Spleen (tissue), 11 donors: ENCODE data around the gene MAP3K14. TPM values are rescaled to one million over a fixed set of nuclear protein-coding genes. Genes with fewer than 3 reads are reported as not detected.

Source experiments
- DNase-seq: peaks from one replicate; pipeline ENCODE4 v3.0.0-alpha.2; 2020
- H3K27ac ChIP-seq, 8 donors: fragments of 200-600 bp; sonication (generic) in 7 of 8; 1 replicate in 4 of 8; 2 replicates in 4 of 8; pipeline versions ENCODE4 v1.5.0 to v1.8.0; 2016 to 2021; ENCODE audit warnings: inconsistent platforms in 4 of 8, mild to moderate bottlenecking in 4 of 8, moderate library complexity in 1 of 8
- H3K27me3 ChIP-seq, 7 donors: fragments of 200-600 bp; sonication (generic) in 6 of 7; replicated peaks in 1 of 7; 1 replicate in 4 of 7; 2 replicates in 3 of 7; pipeline versions ENCODE4 v1.5.0 to v1.8.0; 2016 to 2021; ENCODE audit warnings: inconsistent platforms in 3 of 7, mild to moderate bottlenecking in 1 of 7
- H3K36me3 ChIP-seq, 6 donors: fragments of 200-600 bp; sonication (generic) in 5 of 6; 1 replicate in 4 of 6; 2 replicates in 2 of 6; pipeline versions ENCODE4 v1.5.0 to v1.8.0; 2016 to 2021; ENCODE audit warnings: inconsistent platforms in 2 of 6
- H3K4me1 ChIP-seq, 6 donors: fragments of 200-600 bp; sonication (generic) in 5 of 6; 1 replicate in 3 of 6; 2 replicates in 3 of 6; pipeline versions ENCODE4 v1.5.0 to v1.8.0; 2016 to 2021; ENCODE audit warnings: inconsistent platforms in 3 of 6
- H3K4me3 ChIP-seq, 8 donors: fragments of 200-600 bp; sonication (generic) in 7 of 8; 1 replicate in 4 of 8; 2 replicates in 4 of 8; pipeline versions ENCODE4 v1.5.0 to v1.8.0; 2016 to 2021; ENCODE audit warnings: inconsistent platforms in 4 of 8, mild to moderate bottlenecking in 4 of 8, moderate library complexity in 2 of 8
- H3K9me3 ChIP-seq, 8 donors: fragments of 200-600 bp; sonication (generic) in 7 of 8; 1 replicate in 4 of 8; 2 replicates in 4 of 8; pipeline versions ENCODE4 v1.5.0 to v1.8.0; 2016 to 2021; ENCODE audit warnings: inconsistent platforms in 4 of 8
- CTCF ChIP-seq, 11 experiments: fragments of 200-600 bp in 7 of 11; fragments of 450-650 bp in 4 of 11; sonication (generic) in 4 of 11; IDR thresholded peaks in 8 of 11; conservative IDR thresholded peaks in 3 of 11; 1 replicate in 7 of 11; 2 replicates in 4 of 11; pipeline versions ENCODE4 v1.4.0 to v1.8.0; 2016 to 2021; ENCODE audit warnings: antibody characterized with exemption in 11 of 11, inconsistent platforms in 4 of 11, mild to moderate bottlenecking in 1 of 11
- POLR2A ChIP-seq, 3 donors: fragments of 450-650 bp; IDR thresholded peaks; one replicate each; pipeline ENCODE4 v1.5.1; 2017; ENCODE audit warnings: antibody characterized with exemption in 3 of 3, mild to moderate bottlenecking in 1 of 3
- POLR2AphosphoS5 ChIP-seq, 3 donors: sonication (generic); formaldehyde crosslinking; IDR thresholded peaks; one replicate each; pipeline ENCODE4 v1.5.1; 2017; ENCODE audit warnings: antibody characterized with exemption in 3 of 3
- WGBS, 5 donors: extraction: QIAGEN DNeasy Blood & Tissue Kit in 3 of 5; methylation state at CpG; one replicate each; pipeline versions ENCODE4 v1.1.5 to v1.1.7; 2013 to 2018; 5-methylcytosine and 5-hydroxymethylcytosine counted together
- intact Hi-C: fragments of 100-400 bp; cut with DNase I; formaldehyde crosslinking; loops from one replicate; pipeline ENCODE4 v1.15.0; 2023; ENCODE audit warnings: low total_unique reads
- polyA plus RNA-seq, 3 donors: library from polyadenylated mRNA; stranded (reverse); fragments of 200-250 nt; gene quantifications; one replicate each; pipeline ENCODE4 v1.2.1, GENCODE V29; 2013
- total RNA-seq, 7 donors: library from RNA; depleted of rRNA in 3 of 7; stranded (reverse); fragments of >200 nt in 3 of 7; fragmentation: NEBNext Ultra II Directional in 4 of 7; extraction: Animal tissue kit (Norgen Biotek cat#: 25700) in 4 of 7; gene quantifications; one replicate each; pipeline versions ENCODE4 v1.1.0 to v1.2.1, GENCODE V29; 2016 to 2021
- donor health status: healthy with polysubstance abuse.
- donor health status: DM: no; HTN: no; CAD: no; lungs with moderate emphysema.
- donor health status: DM: no; HTN: no; CAD: no.
- donor health status: Bipolar disorder and iron deficiency.
- donor health status: healthy.
- donor health status: DM: no; HTN: no; CAD: no.
- donor health status: DM: yes; HTN: yes; CAD: no.

MAP3K14 gene
- total and polyA plus RNA-seq, 10 donors: 17.3 to 36.3 (median 28.0) TPM

- Histone ChIP-seq H3K27me3 (no peaks in the 10 kb centered on the region), H3K27ac (peak overlapping the region; percentile 61 to 99 (median 82)), H3K4me3 (peak overlapping the region in 1 of 8 donors; percentile 46), H3K4me1 (peaks cover 60 to 100% (median 94%) of the 10 kb centered on the region in 6 donors), H3K9me3 (no peaks in the 10 kb centered on the region), H3K36me3 (peaks cover 0 to 33% (median 0%) of the 10 kb centered on the region in 6 donors)
- intact Hi-C loops: no loop called here
- TF ChIP-seq POLR2AphosphoS5 (IDR thresholded peaks at IDR 0.05): peak in 2 of 3 donors; percentile 56
- TF ChIP-seq CTCF (IDR thresholded peaks at IDR 0.05 in 8 of 11, conservative IDR thresholded peaks at IDR 0.05 in 3 of 11): no peak
- DNase-seq: peak; percentile 83
- 21 to 36% (median 29%) methylated on average over 9 of the region's 9 CpGs for WGBS, 5 donors
Measured at GRCh38 chr17:45307290-45308015, 9.4 kb downstream of the MAP3K14 start.

- H3K4me1 ChIP-seq: peaks cover 58 to 100% (median 94%) of the 10 kb centered on the region in 6 donors
- H3K27ac ChIP-seq: peak overlapping the region in 7 of 8 donors; percentile 80 to 99 (median 82)
- H3K4me3 ChIP-seq: no peak overlapping the region
- H3K36me3 ChIP-seq: peaks cover 0 to 29% (median 0%) of the 10 kb centered on the region in 6 donors
- TF ChIP-seq POLR2A (IDR thresholded peaks at IDR 0.05): no peak
- no peak for TF ChIP-seq POLR2AphosphoS5 (IDR thresholded peaks at IDR 0.05)
- no peak for TF ChIP-seq CTCF (IDR thresholded peaks at IDR 0.05 in 8 of 11, conservative IDR thresholded peaks at IDR 0.05 in 3 of 11)
- no peak for DNase-seq
- no peaks in the 10 kb centered on the region for H3K27me3 ChIP-seq
- H3K9me3 ChIP-seq: no peaks in the 10 kb centered on the region
- 88 to 94% (median 90%) methylated on average over 5 of the region's 5 CpGs for WGBS, 5 donors
- intact Hi-C loops: no loop called here
Measured at GRCh38 chr17:45306623-45307022, 10.2 kb downstream of the MAP3K14 start.

- WGBS, 5 donors: 54 to 81% (median 78%) methylated on average over 4 of the region's 4 CpGs
- no peaks in the 10 kb centered on the region for H3K27me3 ChIP-seq
Measured at GRCh38 chr17:45306094-45306493, 10.7 kb downstream of the MAP3K14 start.

More at GRCh38 chr17:45306094-45306493, 10.7 kb downstream of the MAP3K14 start:
- Histone ChIP-seq H3K36me3 (peaks cover 0 to 24% (median 0%) of the 10 kb centered on the region in 6 donors), H3K27ac (peak overlapping the region in 4 of 8 donors; percentile 81 to 99 (median 94)), H3K9me3 (no peaks in the 10 kb centered on the region), H3K4me1 (peaks cover 56 to 100% (median 94%) of the 10 kb centered on the region in 6 donors), H3K4me3 (no peak overlapping the region)
- TF ChIP-seq CTCF (IDR thresholded peaks at IDR 0.05 in 8 of 11, conservative IDR thresholded peaks at IDR 0.05 in 3 of 11): no peak
- no peak for TF ChIP-seq POLR2AphosphoS5 (IDR thresholded peaks at IDR 0.05)
- TF ChIP-seq POLR2A (IDR thresholded peaks at IDR 0.05): no peak
- intact Hi-C loops: no loop called here
- no peak for DNase-seq
